HepG2 (cell line): ENCODE measurements around the gene PAPPA. TPM values are rescaled to one million over a fixed set of nuclear protein-coding genes. Genes with fewer than 3 reads are reported as not detected.

Experiments used
- ATAC-seq: fragments of 200-7000 bp; cut with Tn5 transposase; 3 replicates; pipeline ENCODE4 v1.9.1; 2020; ENCODE audit warnings: mild to moderate bottlenecking, moderate library complexity
- BruUV-seq: library from RNA; stranded (reverse); fragments of 400-500 nt; replicated peaks from 2 replicates; lab custom pipeline; 2021; lab: Mats Ljungman, UMichigan
- CTCF ChIA-PET: fragments of 300-600 bp; formaldehyde crosslinking; extraction: SDS; loops from one replicate; lab custom pipeline; 2021; ENCODE audit warnings: low total read pairs, inconsistent platforms, low intra/inter-chr PET ratio; lab: Yijun Ruan, JAX
- POLR2A ChIA-PET: fragments of 350-600 bp; sonication (Branson Sonifier 250); formaldehyde crosslinking; loops from one replicate; lab custom pipeline; 2020; ENCODE audit warnings: antibody characterized with exemption, inconsistent platforms; lab: Yijun Ruan, JAX
- DNase-seq: peaks from one replicate; pipeline ENCODE4 v3.0.0-alpha.2; 2015; ENCODE audit warnings: low spot score
- FAIRE-seq: peaks from 3 replicates; lab custom pipeline; 2011; peaks lifted over from hg19 to GRCh38; lab: Jason Lieb, UNC
- H2AFZ ChIP-seq: one replicate; pipeline ENCODE4 v1.6.1; 2011; ENCODE audit warnings: low read length, inconsistent platforms
- H3K27ac ChIP-seq: fragments of 300-600 bp; 3 replicates; pipeline ENCODE4 v1.8.0; 2011; ENCODE audit warnings: mixed run types, mild to moderate bottlenecking, mixed read lengths, low read length, inconsistent platforms; ENCODE audit not compliant: insufficient read depth; ENCODE audit errors: extremely low read length
- H3K27me3 ChIP-seq, 2 experiments: fragments of 200-600 bp in 1 of 2; 2 replicates in 1 of 2; 3 replicates in 1 of 2; pipeline versions ENCODE4 v1.6.0 to v1.8.0; 2011; ENCODE audit warnings: low read length in 2 of 2, mild to moderate bottlenecking in 2 of 2, moderate library complexity in 2 of 2, inconsistent platforms in 1 of 2; ENCODE audit not compliant: insufficient read depth in 2 of 2, control insufficient read depth in 1 of 2
- H3K36me3 ChIP-seq, 2 experiments: fragments of 200-600 bp in 1 of 2; replicated peaks in 1 of 2; 2 replicates in 1 of 2; 3 replicates in 1 of 2; pipeline versions ENCODE4 v1.5.1 to v1.8.0; 2011; ENCODE audit warnings: low read length in 2 of 2, inconsistent platforms in 1 of 2; ENCODE audit not compliant: insufficient read depth in 2 of 2, control insufficient read depth in 1 of 2
- H3K4me1 ChIP-seq: 2 replicates; pipeline ENCODE4 v1.5.1; 2012; ENCODE audit warnings: low read length, inconsistent platforms; ENCODE audit not compliant: insufficient read depth
- H3K4me2 ChIP-seq: 2 replicates; pipeline ENCODE4 v1.6.0; 2011; ENCODE audit warnings: low read depth, low read length, inconsistent platforms
- H3K4me3 ChIP-seq, 3 experiments: fragments of 200-600 bp in 1 of 3; sonication (generic), shearing (Covaris generic) in 1 of 3; replicated peaks in 1 of 3; 2 replicates each; pipeline ENCODE4 v1.5.1; 2011 to 2016; ENCODE audit warnings: low read length in 3 of 3, inconsistent platforms in 2 of 3, low read depth in 2 of 3, mild to moderate bottlenecking in 2 of 3, control low read depth in 1 of 3, mixed read lengths in 1 of 3; ENCODE audit not compliant: insufficient read depth in 1 of 3
- H3K79me2 ChIP-seq: one replicate; pipeline ENCODE4 v1.6.1; 2011; ENCODE audit warnings: low read length, inconsistent platforms; ENCODE audit not compliant: insufficient read depth
- H3K9ac ChIP-seq: 2 replicates; pipeline ENCODE4 v1.6.0; 2011; ENCODE audit warnings: mild to moderate bottlenecking, low read depth, low read length, inconsistent platforms; ENCODE audit not compliant: insufficient read depth
- H3K9me3 ChIP-seq: 2 replicates; pipeline ENCODE4 v1.5.1; 2012; ENCODE audit warnings: mild to moderate bottlenecking, low read length
- H4K20me1 ChIP-seq: 2 replicates; pipeline ENCODE4 v1.6.0; 2011; ENCODE audit warnings: inconsistent platforms, mild to moderate bottlenecking, low read length, moderate library complexity; ENCODE audit not compliant: insufficient read depth
- HNRNPUL1 ChIP-seq: fragments of 200-400 bp; formaldehyde crosslinking; IDR thresholded peaks from 2 replicates; pipeline ENCODE4 v1.6.1; 2017; ENCODE audit warnings: low read depth, mild to moderate bottlenecking, low read length, moderate library complexity
- MED13 ChIP-seq: sonication (generic); formaldehyde crosslinking; IDR thresholded peaks from 2 replicates; pipeline ENCODE4 v1.5.0; 2020; ENCODE audit warnings: missing genetic modification reagents
- MXD4 ChIP-seq: IDR thresholded peaks from 2 replicates; pipeline ENCODE4 v1.6.1; 2016; ENCODE audit warnings: mild to moderate bottlenecking, missing biosample characterization, missing genetic modification reagents
- NKX3-1 ChIP-seq: sonication (generic); formaldehyde crosslinking; IDR thresholded peaks from 2 replicates; pipeline ENCODE4 v1.5.0; 2020; ENCODE audit warnings: missing genetic modification reagents
- PAF1 ChIP-seq: IDR thresholded peaks from 2 replicates; pipeline ENCODE4 v1.6.1; 2016; ENCODE audit warnings: missing genetic modification reagents, missing compliant biosample characterization
- TP53 ChIP-seq: sonication (generic); formaldehyde crosslinking; conservative IDR thresholded peaks from 2 replicates; pipeline ENCODE4 v1.4.0; 2020; ENCODE audit warnings: missing genetic modification reagents
- ZNF329 ChIP-seq: sonication (generic); formaldehyde crosslinking; IDR thresholded peaks from 2 replicates; pipeline ENCODE4 v1.9.0; 2021; ENCODE audit warnings: low read depth, mild to moderate bottlenecking, missing genetic modification reagents
- ZNF552 ChIP-seq: sonication (generic); formaldehyde crosslinking; IDR thresholded peaks from 2 replicates; pipeline ENCODE4 v1.9.0; 2022; ENCODE audit warnings: missing genetic modification reagents, mild to moderate bottlenecking, borderline replicate concordance
- ZNF660 ChIP-seq: sonication (generic); formaldehyde crosslinking; IDR thresholded peaks from 2 replicates; pipeline ENCODE4 v1.5.1; 2020; ENCODE audit warnings: mild to moderate bottlenecking, low read depth, missing genetic modification reagents, borderline replicate concordance
- ZNF883 ChIP-seq: sonication (generic); formaldehyde crosslinking; IDR thresholded peaks from 2 replicates; pipeline ENCODE4 v1.5.1; 2020; ENCODE audit warnings: mild to moderate bottlenecking, missing genetic modification reagents; ENCODE audit errors: not compliant biosample characterization
- WGBS: methylation state at CpG from one replicate; pipeline ENCODE4 v1.1.6; 2017; ENCODE audit warnings: low lambda C conversion rate; 5-methylcytosine and 5-hydroxymethylcytosine counted together
- in situ Hi-C: cut with HindIII; loops from 2 replicates; pipeline ENCODE4 v1.10.0; 2017; ENCODE audit warnings: low pct_unique_long_range_greater_than_20kb; ENCODE audit not compliant: extremely low pct_ligation_motif_present
- intact Hi-C: fragments of 100-400 bp; cut with micrococcal nuclease; formaldehyde crosslinking; loops from one replicate; pipeline ENCODE4 v1.10.0; 2022; ENCODE audit not compliant: unreplicated experiment
- polyA plus RNA-seq, 8 experiments: library from polyadenylated mRNA; depleted of rRNA in 3 of 8; stranded (reverse) in 7 of 8; unstranded in 1 of 8; fragments of >200 nt; fragmentation: Illumina TruSeq in 4 of 8; extraction: Trizol in 4 of 8; gene quantifications; 2 replicates each; pipeline versions ENCODE4 v1.2.1 to v1.2.3, GENCODE V29; 2011 to 2016; ENCODE audit warnings: low read depth in 4 of 8, missing spikeins in 1 of 8, mixed read lengths in 1 of 8; ENCODE audit not compliant: insufficient read depth in 1 of 8
- total RNA-seq, 5 experiments: library from RNA; depleted of rRNA; stranded (reverse); fragments of >200 nt; fragmentation: Illumina TruSeq; extraction: Trizol; gene quantifications; 2 replicates each; pipeline ENCODE4 v1.2.3, GENCODE V29; 2016; ENCODE audit warnings: low read depth in 1 of 5
- TF ChIP-seq, protein P1 (sequence below): sonication (generic); formaldehyde crosslinking; IDR thresholded peaks from 2 replicates; pipeline ENCODE4 v1.4.0; 2020; ENCODE audit warnings: mild to moderate bottlenecking, missing genetic modification reagents
- TF ChIP-seq, protein P2 (sequence below): sonication (generic); formaldehyde crosslinking; IDR thresholded peaks from 2 replicates; pipeline ENCODE4 v1.8.0; 2022; ENCODE audit warnings: missing genetic modification reagents, mild to moderate bottlenecking, inconsistent platforms, borderline replicate concordance
- TF ChIP-seq, protein P3 (sequence below): sonication (generic); formaldehyde crosslinking; IDR thresholded peaks from 2 replicates; pipeline ENCODE4 v1.4.0; 2020; ENCODE audit warnings: missing genetic modification reagents, mild to moderate bottlenecking, borderline replicate concordance
- TF ChIP-seq, protein P4 (sequence below): sonication (generic); formaldehyde crosslinking; IDR thresholded peaks from 2 replicates; pipeline ENCODE4 v1.5.0; 2020; ENCODE audit warnings: mild to moderate bottlenecking, missing genetic modification reagents

Gene PAPPA
- total and polyA plus RNA-seq, 2 of the 13 experiments (the other 11 are each of a cell fraction or from before 2014, with no cell fraction given): 0.09 to 0.11 TPM

DNA sequence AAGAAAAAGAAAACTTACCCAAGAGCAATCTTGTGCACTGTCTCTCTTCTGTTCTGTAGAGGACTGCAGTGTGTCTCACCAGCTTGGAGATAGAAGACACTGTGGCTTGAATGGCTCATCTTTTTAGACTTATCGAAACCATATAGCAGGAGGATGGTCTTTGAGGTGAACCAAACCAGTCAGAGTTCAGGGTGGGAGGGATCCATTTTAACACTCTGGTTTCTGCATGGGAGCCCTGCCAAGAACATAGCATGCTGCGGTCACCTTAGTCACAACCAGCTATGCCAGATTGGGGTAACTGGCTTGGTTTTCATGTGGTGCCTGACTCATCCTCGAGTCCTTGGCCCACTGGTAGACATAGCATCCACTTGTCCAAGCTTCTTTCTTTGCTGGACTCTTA lies 135.1 kb downstream of the PAPPA start:
- H3K9me3 ChIP-seq: no peaks in the 10 kb centered on the region
- ChIA-PET POLR2A (no interaction called here), CTCF (no interaction called here)
- no peak for DNase-seq
- H3K9ac ChIP-seq: no peak overlapping the region
- in situ Hi-C loops (no loop called here), intact Hi-C loops (no loop called here)
- FAIRE-seq: no peak
- BruUV-seq: no TSS peak
- 28% methylated on average over 3 of the region's 3 CpGs for WGBS
- H3K4me1 ChIP-seq: no peaks in the 10 kb centered on the region
- no peaks in the 10 kb centered on the region for H3K36me3 ChIP-seq
- ATAC-seq: no peak
- H4K20me1 ChIP-seq: no peaks in the 10 kb centered on the region
- no peaks in the 10 kb centered on the region for H3K79me2 ChIP-seq
- no peak overlapping the region for H3K27ac ChIP-seq
- H3K4me2 ChIP-seq: no peak overlapping the region
- H2AFZ ChIP-seq: no peak overlapping the region
- H3K4me3 ChIP-seq: no peak overlapping the region
- 0 out of 5 replicates have a peak, but pooled peaks cover 0 to 2% of the 10 kb centered on the region in 2 experiments for H3K27me3 ChIP-seq
- TF ChIP-seq ZNF660 (CRISPR knock-in tag): no peak
- TF ChIP-seq, protein P1, sequence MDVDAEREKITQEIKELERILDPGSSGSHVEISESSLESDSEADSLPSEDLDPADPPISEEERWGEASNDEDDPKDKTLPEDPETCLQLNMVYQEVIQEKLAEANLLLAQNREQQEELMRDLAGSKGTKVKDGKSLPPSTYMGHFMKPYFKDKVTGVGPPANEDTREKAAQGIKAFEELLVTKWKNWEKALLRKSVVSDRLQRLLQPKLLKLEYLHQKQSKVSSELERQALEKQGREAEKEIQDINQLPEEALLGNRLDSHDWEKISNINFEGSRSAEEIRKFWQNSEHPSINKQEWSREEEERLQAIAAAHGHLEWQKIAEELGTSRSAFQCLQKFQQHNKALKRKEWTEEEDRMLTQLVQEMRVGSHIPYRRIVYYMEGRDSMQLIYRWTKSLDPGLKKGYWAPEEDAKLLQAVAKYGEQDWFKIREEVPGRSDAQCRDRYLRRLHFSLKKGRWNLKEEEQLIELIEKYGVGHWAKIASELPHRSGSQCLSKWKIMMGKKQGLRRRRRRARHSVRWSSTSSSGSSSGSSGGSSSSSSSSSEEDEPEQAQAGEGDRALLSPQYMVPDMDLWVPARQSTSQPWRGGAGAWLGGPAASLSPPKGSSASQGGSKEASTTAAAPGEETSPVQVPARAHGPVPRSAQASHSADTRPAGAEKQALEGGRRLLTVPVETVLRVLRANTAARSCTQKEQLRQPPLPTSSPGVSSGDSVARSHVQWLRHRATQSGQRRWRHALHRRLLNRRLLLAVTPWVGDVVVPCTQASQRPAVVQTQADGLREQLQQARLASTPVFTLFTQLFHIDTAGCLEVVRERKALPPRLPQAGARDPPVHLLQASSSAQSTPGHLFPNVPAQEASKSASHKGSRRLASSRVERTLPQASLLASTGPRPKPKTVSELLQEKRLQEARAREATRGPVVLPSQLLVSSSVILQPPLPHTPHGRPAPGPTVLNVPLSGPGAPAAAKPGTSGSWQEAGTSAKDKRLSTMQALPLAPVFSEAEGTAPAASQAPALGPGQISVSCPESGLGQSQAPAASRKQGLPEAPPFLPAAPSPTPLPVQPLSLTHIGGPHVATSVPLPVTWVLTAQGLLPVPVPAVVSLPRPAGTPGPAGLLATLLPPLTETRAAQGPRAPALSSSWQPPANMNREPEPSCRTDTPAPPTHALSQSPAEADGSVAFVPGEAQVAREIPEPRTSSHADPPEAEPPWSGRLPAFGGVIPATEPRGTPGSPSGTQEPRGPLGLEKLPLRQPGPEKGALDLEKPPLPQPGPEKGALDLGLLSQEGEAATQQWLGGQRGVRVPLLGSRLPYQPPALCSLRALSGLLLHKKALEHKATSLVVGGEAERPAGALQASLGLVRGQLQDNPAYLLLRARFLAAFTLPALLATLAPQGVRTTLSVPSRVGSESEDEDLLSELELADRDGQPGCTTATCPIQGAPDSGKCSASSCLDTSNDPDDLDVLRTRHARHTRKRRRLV (CRISPR knock-in tag): no peak
- no peak for TF ChIP-seq NKX3-1
- no peak for TF ChIP-seq ZNF552 (CRISPR knock-in tag)
- TF ChIP-seq ZNF329: no peak
- TF ChIP-seq TP53: no peak
- TF ChIP-seq ZNF883: no peak
- TF ChIP-seq, protein P2, sequence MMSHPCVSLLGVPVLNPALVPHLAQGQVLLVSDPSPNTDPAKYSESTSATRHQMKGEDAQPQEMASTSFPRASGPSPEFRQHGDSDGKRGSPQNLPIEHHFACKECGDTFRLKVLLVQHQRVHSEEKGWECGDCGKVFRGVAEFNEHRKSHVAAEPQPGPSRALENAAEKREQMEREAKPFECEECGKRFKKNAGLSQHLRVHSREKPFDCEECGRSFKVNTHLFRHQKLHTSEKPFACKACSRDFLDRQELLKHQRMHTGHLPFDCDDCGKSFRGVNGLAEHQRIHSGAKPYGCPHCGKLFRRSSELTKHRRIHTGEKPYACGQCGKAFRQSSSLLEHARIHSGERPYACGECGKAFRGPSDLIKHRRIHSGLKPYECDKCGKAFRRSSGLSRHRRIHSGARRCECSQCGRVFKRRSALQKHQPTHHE (CRISPR knock-in tag): no peak
- TF ChIP-seq MED13 (CRISPR knock-in tag): no peak
- TF ChIP-seq, protein P3, sequence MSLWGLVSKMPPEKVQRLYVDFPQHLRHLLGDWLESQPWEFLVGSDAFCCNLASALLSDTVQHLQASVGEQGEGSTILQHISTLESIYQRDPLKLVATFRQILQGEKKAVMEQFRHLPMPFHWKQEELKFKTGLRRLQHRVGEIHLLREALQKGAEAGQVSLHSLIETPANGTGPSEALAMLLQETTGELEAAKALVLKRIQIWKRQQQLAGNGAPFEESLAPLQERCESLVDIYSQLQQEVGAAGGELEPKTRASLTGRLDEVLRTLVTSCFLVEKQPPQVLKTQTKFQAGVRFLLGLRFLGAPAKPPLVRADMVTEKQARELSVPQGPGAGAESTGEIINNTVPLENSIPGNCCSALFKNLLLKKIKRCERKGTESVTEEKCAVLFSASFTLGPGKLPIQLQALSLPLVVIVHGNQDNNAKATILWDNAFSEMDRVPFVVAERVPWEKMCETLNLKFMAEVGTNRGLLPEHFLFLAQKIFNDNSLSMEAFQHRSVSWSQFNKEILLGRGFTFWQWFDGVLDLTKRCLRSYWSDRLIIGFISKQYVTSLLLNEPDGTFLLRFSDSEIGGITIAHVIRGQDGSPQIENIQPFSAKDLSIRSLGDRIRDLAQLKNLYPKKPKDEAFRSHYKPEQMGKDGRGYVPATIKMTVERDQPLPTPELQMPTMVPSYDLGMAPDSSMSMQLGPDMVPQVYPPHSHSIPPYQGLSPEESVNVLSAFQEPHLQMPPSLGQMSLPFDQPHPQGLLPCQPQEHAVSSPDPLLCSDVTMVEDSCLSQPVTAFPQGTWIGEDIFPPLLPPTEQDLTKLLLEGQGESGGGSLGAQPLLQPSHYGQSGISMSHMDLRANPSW (CRISPR knock-in tag): no peak
- no peak for TF ChIP-seq HNRNPUL1
- TF ChIP-seq MXD4: no peak
- TF ChIP-seq PAF1 (CRISPR knock-in tag): no peak
- TF ChIP-seq, protein P4, sequence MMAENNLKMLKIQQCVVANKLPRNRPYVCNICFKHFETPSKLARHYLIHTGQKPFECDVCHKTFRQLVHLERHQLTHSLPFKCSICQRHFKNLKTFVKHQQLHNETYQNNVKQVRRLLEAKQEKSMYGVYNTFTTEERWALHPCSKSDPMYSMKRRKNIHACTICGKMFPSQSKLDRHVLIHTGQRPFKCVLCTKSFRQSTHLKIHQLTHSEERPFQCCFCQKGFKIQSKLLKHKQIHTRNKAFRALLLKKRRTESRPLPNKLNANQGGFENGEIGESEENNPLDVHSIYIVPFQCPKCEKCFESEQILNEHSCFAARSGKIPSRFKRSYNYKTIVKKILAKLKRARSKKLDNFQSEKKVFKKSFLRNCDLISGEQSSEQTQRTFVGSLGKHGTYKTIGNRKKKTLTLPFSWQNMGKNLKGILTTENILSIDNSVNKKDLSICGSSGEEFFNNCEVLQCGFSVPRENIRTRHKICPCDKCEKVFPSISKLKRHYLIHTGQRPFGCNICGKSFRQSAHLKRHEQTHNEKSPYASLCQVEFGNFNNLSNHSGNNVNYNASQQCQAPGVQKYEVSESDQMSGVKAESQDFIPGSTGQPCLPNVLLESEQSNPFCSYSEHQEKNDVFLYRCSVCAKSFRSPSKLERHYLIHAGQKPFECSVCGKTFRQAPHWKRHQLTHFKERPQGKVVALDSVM: no peak
